Mesothelial cell of epicardium (in vitro differentiated cells): ENCODE measurements around the gene H1-8. TPM values are rescaled to one million over a fixed set of nuclear protein-coding genes. Genes with fewer than 3 reads are reported as not detected.
"Not testable (repeated sequence)": the region's sequence is repeated elsewhere in the genome, so short reads cannot be mapped to it uniquely, and the experiment has no call there.

ENCODE experiments used
- DNase-seq, 2 experiments: peaks; one replicate each; pipeline ENCODE4 v3.0.0; 2021; ENCODE audit warnings: low spot score in 2 of 2; ENCODE audit not compliant: unreplicated experiment in 2 of 2
- H3K27ac Mint-ChIP-seq: 2 replicates; pipeline ENCODE4 v1.8.0; 2021; ENCODE audit warnings: mixed read lengths
- H3K27me3 Mint-ChIP-seq: 2 replicates; pipeline ENCODE4 v1.8.0; 2021; ENCODE audit warnings: low read depth, mixed read lengths
- H3K36me3 Mint-ChIP-seq: 2 replicates; pipeline ENCODE4 v1.8.0; 2021; ENCODE audit warnings: mixed read lengths
- H3K4me1 Mint-ChIP-seq: 2 replicates; pipeline ENCODE4 v1.8.0; 2021; ENCODE audit warnings: mixed read lengths
- H3K4me3 Mint-ChIP-seq: 2 replicates; pipeline ENCODE4 v1.8.0; 2021; ENCODE audit warnings: mild to moderate bottlenecking, moderate library complexity, mixed read lengths
- H3K9me3 Mint-ChIP-seq: 2 replicates; pipeline ENCODE4 v1.8.0; 2021; ENCODE audit warnings: mixed read lengths
- CTCF ChIP-seq: fragments of 200-600 bp; sonication (generic); IDR thresholded peaks from one replicate; pipeline ENCODE4 v1.5.0; 2021; ENCODE audit warnings: antibody characterized with exemption; ENCODE audit not compliant: unreplicated experiment
- total RNA-seq: library from RNA; stranded (reverse); gene quantifications from 3 replicates; pipeline ENCODE4 v1.2.1, GENCODE V29; 2021

The H1-8 gene
- total RNA-seq, 1 donor from 2014 or later: not detected

DNA sequence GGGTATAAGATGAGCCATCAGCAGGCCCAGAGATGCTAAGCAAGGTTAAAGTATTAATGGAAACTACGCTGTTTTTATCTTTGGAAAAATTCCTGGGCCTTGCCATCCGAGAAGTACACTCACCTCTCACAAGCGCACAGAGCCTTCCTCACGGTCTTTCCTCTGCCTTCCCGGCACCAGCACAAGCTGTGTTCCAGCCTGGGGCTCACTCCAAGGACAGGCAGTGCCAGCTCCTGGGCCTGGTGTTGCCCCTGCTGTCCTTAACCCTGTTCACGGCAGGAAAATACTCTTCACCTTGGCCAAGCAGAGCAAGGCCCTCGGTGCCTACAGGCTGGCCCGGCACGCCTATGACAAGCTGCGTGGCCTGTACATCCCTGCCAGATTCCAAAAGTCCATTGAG, 28.9 kb upstream of the H1-8 start:
- no peak overlapping the region for H3K27ac Mint-ChIP-seq
- no peak for DNase-seq
- TF ChIP-seq CTCF: no peak
- no peak overlapping the region for H3K4me3 Mint-ChIP-seq
- H3K36me3 Mint-ChIP-seq: peaks cover 21% of the 10 kb centered on the region
- H3K27me3 Mint-ChIP-seq: no peaks in the 10 kb centered on the region
- H3K4me1 Mint-ChIP-seq: no peaks in the 10 kb centered on the region
- H3K9me3 Mint-ChIP-seq: no peaks in the 10 kb centered on the region

DNA sequence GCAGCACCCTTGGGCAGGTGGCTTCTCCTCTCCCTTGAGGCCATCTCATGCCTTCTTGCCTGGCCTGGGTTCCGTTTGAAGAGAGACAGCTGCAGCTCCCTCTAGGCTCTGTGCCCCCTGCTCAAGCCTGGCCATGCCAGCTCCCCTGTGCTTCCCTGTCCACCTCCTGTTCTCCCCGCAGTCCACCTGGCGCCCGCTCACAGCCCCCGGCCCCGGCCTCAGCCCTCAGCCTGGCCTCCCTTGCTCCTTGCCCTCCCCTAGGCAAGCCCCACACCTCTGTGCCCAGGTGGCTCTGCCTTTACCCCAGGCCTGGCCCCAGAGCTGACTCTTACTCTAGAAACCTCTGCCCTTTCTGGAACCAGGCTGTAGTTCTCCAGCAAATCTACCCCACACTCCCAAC, 28.4 kb upstream of the H1-8 start:
- no peaks in the 10 kb centered on the region for H3K4me1 Mint-ChIP-seq
- H3K27me3 Mint-ChIP-seq: no peaks in the 10 kb centered on the region
- H3K9me3 Mint-ChIP-seq: no peaks in the 10 kb centered on the region
- H3K36me3 Mint-ChIP-seq: peaks cover 21% of the 10 kb centered on the region
- H3K4me3 Mint-ChIP-seq: no peak overlapping the region
- no peak for TF ChIP-seq CTCF
- no peak for DNase-seq
- no peak overlapping the region for H3K27ac Mint-ChIP-seq

- not testable (repeated sequence) for H3K9me3 Mint-ChIP-seq, H3K4me1 Mint-ChIP-seq, H3K4me3 Mint-ChIP-seq, H3K27me3 Mint-ChIP-seq, H3K27ac Mint-ChIP-seq, DNase-seq
- peaks cover 21% of the 10 kb centered on the region for H3K36me3 Mint-ChIP-seq
Observed at GRCh38 chr3:129515108-129515820, 27.7 kb upstream of the H1-8 start.

GRCh38 chr3:129515821-129516432, 27.0 kb upstream of the H1-8 start:
- H3K4me3 Mint-ChIP-seq, H3K9me3 Mint-ChIP-seq, H3K27ac Mint-ChIP-seq: not testable (repeated sequence)

DNA sequence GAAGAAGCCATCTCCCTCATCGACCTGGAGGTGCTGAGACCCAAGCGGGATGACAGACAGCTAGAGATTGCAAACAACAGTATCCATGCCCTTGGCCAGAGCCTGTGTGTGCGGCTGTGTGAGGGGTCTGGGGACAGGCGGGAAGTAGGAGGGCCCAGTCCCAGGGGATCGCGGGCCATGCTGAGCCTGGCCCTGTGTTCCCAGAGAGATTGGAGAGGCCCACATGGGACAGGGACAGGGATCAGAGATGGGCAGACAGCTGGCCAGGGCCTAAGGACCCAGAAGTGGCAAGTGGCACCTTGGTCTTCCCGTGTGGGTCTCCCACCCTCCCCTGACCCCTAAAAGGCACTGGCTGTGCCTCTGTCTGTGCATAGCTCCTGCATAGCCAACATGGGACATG, 25.5 kb upstream of the H1-8 start:
- Mint-ChIP-seq H3K27ac (no peak overlapping the region), H3K4me1 (peaks cover 2% of the 10 kb centered on the region)
- no peak for DNase-seq

More at GRCh38 chr3:129515821-129516432, 27.0 kb upstream of the H1-8 start:
- H3K36me3 Mint-ChIP-seq: peaks cover 18% of the 10 kb centered on the region
- not testable (repeated sequence) for H3K4me1 Mint-ChIP-seq, H3K27me3 Mint-ChIP-seq, DNase-seq

DNA sequence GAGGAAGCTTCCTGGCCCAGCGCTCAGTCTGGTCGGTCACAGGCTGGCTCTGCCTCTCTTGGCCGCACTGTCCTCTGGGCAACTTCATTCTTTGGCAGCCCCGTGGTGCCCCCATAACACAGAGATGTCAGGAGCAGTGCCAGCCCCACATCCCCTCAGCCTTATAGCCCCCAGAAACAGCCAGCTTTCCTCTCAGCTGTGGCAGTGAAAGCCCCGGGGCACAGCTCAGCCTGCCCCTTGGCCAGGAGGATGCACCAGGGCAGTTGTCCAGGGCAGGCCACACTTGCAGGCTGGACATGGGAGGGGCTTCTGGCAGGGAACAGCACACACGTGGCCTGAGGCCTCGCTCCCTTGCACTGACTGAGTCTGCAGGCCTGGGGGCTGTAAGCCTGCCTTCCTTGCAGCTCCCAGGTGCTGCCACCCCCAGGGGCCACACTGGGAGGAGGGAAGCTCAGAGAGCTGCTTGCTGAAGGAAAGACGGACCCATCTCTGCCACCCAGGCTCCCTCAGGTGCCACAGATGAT, 24.9 kb upstream of the H1-8 start:
- Mint-ChIP-seq H3K4me3 (no peak overlapping the region), H3K9me3 (no peaks in the 10 kb centered on the region), H3K27me3 (no peaks in the 10 kb centered on the region), H3K27ac (no peak overlapping the region), H3K36me3 (peaks cover 5% of the 10 kb centered on the region), H3K4me1 (peaks cover 2% of the 10 kb centered on the region)
- DNase-seq: no peak
- no peak for TF ChIP-seq CTCF

More for the DNA sequence above, 25.5 kb upstream of the H1-8 start:
- no peaks in the 10 kb centered on the region for H3K27me3 Mint-ChIP-seq
- no peak overlapping the region for H3K4me3 Mint-ChIP-seq
- H3K9me3 Mint-ChIP-seq: no peaks in the 10 kb centered on the region
- TF ChIP-seq CTCF: no peak
- peaks cover 8% of the 10 kb centered on the region for H3K36me3 Mint-ChIP-seq
